T-helper 1 cell (primary cell): ENCODE measurements around the gene TRIP10.
A peak's percentile ranks its signal among the peaks of the same experiment; 100 is the strongest.
"Not testable (repeated sequence)": the region's sequence is repeated elsewhere in the genome, so short reads cannot be mapped to it uniquely, and the experiment has no call there.

Experiments used
- DNase-seq, 5 donors: peaks; one replicate each; pipeline ENCODE4 v3.0.0-alpha.2; 2012 to 2020

The TRIP10 gene

GRCh38 chr19:6744381-6745301 lies 5.2 kb downstream of the TRIP10 start:
- no peak for DNase-seq

GRCh38 chr19:6745965-6746364 lies 6.5 kb downstream of the TRIP10 start:
- no peak for DNase-seq

GRCh38 chr19:6748543-6748942 lies 9.1 kb downstream of the TRIP10 start:
- not testable (repeated sequence) for DNase-seq

GRCh38 chr19:6750062-6750461 lies 10.6 kb downstream of the TRIP10 start:
- no peak for DNase-seq

- DNase-seq = no peak
Measured at GRCh38 chr19:6751189-6751588, 11.7 kb downstream of the TRIP10 start.

- no peak for DNase-seq
Measured at GRCh38 chr19:6752256-6753177, 13.0 kb downstream of the TRIP10 start.

- DNase-seq = peak; percentile 61 to 82 (median 67)
Measured at GRCh38 chr19:6753178-6754031, 13.9 kb downstream of the TRIP10 start.

GRCh38 chr19:6754136-6754535 lies 14.7 kb downstream of the TRIP10 start:
- DNase-seq = no peak

- DNase-seq = no peak
Measured at GRCh38 chr19:6754653-6755463, 15.4 kb downstream of the TRIP10 start.

- no peak for DNase-seq
Measured at GRCh38 chr19:6760606-6761005, 21.1 kb downstream of the TRIP10 start.

GRCh38 chr19:6761053-6761676 lies 21.7 kb downstream of the TRIP10 start:
- no peak for DNase-seq

GRCh38 chr19:6762253-6762797 lies 22.8 kb downstream of the TRIP10 start:
- not testable (repeated sequence) for DNase-seq

- peak in 1 of 5 donors; percentile 32 for DNase-seq
Measured at GRCh38 chr19:6765738-6766356, 26.4 kb downstream of the TRIP10 start.

- DNase-seq = peak in 1 of 5 donors; percentile 31
Measured at GRCh38 chr19:6766357-6767080, 27.0 kb downstream of the TRIP10 start.

GRCh38 chr19:6767081-6767356 lies 27.5 kb downstream of the TRIP10 start:
- no peak for DNase-seq

- DNase-seq = peak; percentile 88 to 96 (median 92)
Measured at GRCh38 chr19:6767357-6768235, 28.1 kb downstream of the TRIP10 start, which contains the start of gene SH2D3A. SH2D3A (minus strand) TSS chr19:6767435; CDS start chr19:6763748, 3,687 bp downstream.

- DNase-seq = peak in 2 of 5 donors; percentile 18 to 40
Measured at GRCh38 chr19:6768236-6768785, 28.8 kb downstream of the TRIP10 start.

GRCh38 chr19:6769006-6769619 lies 29.6 kb downstream of the TRIP10 start:
- DNase-seq = no peak
